Activated CD8-positive, alpha-beta memory T cell treated with anti-CD3 and anti-CD28 coated beads for 1 hour (primary cell): Measurements from ENCODE around the gene GRM5.

ENCODE experiments used
- DNase-seq, 2 donors: peaks; one replicate each; pipeline ENCODE4 v3.0.0-alpha.2; 2020; ENCODE audit warnings: low read depth in 1 of 2; ENCODE audit errors: extremely low read depth in 1 of 2

GRM5 gene

DNA sequence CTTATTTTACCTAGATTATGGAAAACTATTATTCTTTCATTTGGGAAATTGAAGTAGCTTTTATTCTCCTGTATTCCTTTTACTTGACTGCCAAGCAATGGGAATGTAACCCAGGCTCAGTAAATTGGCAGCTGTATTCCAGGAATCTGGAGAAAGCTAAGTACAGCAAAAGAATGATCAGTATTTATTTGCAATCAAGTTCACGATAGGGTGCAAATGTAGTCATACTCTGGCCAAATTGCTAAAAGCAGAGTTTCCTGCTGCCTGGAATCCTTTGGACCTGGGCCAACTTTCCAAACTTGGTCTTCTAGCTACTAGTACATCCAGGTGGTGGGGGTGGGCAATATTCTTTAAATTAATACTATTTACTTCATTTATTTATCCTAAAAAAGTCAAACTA lies 442.3 kb downstream of the GRM5 start:
- DNase-seq, result no peak

DNA sequence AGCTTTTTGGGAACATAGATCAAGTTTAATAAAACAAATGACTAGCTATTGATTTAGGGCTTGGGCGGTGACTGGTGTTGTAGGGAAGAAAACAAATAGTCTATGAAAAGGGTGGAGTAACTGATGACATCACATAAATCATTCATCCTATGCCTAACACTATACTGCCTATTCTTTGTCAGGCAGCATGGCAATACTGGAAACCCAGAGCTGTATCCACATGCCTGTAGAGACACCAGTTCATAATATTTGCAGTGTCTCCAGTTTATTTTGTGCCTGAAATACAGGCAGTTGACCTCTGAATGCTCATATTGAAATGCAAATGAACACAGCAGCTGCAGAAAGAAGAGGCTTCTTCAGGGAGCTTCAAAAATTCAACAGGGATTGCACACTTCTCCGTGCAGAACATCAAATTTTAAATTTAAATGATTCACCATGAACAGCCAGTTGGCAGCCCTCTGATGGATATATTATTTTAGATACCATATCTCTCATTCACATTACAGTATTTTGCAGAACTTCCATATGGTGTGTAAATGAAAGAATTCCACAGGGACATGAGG lies 445.1 kb downstream of the GRM5 start:
- DNase-seq, result no peak

DNA sequence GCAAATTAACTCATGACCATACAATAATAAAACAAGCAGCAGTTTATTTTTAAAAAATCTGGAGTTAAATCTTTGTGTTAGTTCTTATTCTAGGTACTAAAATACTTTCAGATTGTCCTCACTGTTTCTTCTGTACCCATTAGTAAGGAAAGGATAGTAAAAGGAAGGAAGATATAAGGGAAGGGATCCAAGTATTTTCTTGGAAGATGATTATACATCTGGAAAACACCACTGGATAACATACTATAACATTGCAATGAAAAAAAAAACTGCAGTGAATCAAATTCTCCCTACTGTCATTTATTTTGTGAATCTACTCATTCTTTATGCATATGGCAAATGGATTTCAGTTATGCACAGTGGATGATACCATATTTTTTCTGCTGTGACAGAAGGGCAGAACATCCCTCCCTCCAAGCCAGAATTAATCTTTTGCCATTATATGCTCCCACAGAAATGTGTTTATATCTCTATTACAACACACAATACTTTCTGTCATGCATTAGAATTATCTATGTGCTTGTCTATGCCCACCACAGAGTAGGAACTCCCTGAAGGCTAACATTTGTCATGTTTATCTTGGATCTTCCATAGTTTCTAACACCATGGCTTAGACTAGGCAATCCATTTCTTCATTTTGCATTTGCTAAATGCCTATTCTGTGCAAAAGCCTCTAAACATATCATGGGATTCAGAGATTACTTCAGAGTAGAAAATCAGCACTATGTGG lies 446.0 kb downstream of the GRM5 start:
- DNase-seq, result no peak

DNA sequence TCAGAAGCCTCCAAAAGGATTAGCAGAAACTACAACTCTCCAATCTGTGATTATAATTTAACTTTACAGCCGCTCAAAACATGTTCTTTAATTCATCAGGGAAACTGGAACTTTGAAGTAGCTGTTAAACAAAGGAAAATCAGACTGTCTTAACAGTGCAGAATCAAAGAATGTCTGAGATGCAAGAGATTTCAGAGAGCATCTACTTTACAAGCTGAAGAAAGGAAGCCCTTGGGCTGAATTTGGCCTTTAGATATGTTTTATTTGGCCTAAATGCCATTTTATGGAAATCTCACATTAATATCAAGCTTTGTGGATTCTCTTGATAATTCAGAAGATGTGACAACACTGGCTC lies 446.7 kb downstream of the GRM5 start:
- DNase-seq, result no peak

DNA sequence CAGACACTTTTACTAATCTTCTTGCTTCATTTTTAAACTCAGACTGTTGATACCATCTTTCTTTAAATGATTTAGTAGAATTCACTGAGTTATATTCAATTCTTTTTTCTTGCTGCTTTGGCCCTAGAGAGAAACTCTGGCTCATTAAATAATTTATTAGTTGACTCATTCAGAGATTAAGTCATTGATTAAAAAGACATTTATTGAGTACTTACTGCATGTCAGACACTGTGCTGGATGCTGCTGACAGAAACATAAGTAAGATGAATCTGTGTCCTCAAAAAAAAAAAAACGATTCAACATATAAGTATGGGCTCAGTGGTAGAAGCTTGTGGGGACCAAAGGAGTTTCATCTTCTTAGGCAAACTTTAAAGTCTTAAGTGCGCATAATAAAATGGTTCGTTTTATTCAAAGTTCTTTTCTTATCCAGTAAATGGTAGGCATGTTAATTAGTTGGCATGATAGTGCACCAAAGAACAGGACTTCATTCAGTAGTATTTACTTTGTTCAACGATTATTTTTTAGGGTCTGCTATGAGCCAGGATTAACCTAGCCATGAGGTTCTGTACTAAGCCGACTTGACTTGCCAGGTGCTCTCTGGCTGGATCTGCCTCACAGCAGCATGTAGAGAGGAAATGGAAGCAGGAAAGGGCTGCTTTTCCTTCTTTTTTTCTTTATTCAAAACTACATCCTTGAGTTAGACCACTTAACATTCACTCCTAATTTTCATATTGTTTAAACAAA lies 447.3 kb downstream of the GRM5 start:
- DNase-seq, result no peak

DNA sequence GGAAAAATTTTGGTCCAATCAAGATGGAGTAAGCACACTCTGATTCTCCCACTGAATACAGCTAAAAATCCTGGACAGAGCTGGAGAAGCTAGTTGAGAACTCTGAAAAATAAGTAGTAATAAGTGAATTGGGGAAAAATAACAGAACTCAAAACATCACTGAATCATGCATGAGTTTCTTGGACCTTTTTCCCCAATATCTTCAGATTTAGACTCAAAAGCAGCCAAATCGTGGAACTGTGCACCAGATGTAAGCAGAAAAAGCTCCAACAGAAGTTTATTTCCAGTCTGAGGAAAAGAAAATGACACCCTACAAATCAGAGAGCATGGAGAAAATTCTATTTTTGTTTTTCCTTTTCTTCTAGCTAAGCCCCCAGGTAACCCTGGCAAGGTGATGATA lies 448.6 kb downstream of the GRM5 start:
- DNase-seq, result no peak

DNA sequence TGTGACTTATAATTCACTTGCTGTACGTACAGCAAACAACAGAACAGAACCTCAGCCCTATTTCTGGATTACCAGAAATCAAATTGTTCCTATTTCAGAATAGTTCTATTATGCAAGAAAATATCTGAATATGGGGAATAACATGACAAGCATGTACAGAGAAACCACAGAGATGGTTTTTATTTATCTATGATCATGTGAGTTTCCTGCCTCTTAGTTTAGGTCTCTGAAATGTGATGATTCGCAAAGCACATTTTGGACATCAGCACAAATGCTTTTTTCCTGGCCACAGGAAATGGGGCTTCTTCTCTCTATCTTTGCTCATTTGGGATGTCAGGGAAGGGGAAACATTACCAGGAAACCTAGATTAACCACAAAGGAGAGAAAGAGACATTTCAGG lies 461.5 kb downstream of the GRM5 start:
- DNase-seq, result no peak

DNA sequence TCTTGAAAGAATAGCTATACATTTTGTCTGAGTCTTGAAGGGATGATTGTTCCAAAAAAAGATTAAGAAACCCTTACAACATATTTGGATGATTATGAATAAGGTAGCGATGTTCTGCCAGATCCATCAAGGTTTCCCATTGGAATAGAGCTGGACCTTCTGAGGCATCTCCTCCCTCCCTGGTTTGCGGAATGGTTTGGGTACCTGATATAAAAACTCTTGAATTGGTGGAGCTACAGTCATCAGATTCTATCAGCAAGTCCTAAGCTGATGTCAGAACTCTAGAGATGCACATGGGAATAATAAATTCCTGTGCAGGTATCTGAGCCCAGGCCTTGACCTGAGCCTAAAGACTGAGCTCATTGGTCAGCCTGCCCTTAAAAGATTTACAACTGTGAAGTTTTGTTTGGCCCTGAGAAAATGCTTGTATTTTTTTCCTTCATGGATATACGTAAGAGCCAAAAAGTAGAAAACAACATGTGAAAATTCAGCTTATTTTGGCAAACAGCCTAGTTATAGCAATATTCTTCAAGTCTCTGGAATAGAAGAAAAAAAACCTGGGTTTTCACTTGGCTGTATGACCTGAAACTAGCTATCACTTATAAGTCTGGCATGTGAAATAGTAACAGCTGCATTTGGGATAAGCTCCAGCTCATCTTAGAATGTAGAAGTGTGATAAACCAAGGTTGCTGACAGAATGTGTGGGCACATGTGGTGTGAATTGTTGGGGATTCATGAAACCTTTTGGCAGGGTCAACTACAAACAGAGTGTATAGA lies 462.5 kb downstream of the GRM5 start:
- no peak for DNase-seq

DNA sequence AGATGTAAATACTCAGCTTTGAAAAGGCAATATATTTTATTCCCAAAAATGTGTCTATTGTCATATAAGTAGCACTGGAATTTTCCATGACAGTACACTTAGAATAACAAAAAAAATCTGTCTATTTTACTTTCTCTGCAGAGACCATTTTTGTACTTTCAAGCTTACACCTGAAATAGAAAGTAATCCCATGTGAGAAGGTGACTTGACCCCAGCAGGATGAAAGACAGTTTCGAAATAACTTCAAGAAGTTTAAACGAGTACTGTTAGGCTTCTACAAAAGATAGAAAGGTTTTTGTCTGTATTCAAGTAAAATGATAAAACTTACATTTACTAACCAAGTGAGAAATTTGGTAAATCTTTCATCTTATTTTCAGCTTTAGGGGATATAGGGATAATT lies 468.4 kb downstream of the GRM5 start:
- no peak for DNase-seq

DNA sequence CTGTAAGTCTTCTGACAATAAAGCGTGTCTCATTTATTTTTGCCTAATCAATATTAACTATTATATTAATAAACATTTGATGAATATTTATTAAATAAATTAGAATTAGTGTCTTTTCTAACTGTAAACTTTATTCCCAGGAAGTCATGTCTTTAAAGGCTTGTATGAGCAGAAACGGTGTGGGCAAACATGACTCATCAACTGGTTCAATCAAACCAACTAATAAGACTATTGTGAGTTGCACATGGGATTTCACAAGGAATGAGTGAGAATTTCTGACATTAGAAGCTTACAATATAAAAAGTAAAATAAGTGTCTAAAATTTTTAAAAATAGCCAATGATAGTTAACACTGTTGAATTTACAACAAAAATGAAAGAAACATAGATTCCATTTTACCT lies 469.0 kb downstream of the GRM5 start:
- DNase-seq, result no peak

DNA sequence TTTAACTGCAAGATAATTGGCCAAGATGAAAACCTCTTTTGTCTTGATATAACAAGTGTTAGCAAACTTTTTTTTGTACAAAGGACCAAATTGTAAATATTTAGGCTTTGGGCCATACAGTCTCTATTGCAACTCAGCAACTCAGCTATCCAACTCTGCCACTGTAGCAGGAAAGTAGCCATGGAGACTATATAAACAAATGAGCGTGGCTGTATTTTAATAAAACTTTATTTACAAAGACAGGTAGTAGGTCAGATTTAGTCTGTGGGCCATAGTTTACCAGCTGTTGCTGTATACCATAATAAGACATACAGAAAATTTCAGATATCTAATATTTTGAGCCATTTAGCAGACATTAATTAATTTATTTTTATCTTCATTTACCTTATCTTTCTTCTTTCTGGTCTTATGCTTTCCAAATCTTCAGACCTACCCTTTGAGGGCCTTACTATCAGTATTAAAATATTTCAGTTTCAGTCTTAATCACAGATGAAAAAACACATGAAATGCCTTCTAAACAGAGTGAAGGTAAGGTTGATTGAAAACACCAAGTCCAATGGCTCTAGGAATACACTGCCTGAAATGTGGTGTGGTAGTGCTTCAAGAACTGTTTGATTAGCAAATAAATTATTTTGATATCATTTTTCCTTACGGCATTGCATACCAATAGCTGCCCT lies 471.4 kb downstream of the GRM5 start:
- no peak for DNase-seq

DNA sequence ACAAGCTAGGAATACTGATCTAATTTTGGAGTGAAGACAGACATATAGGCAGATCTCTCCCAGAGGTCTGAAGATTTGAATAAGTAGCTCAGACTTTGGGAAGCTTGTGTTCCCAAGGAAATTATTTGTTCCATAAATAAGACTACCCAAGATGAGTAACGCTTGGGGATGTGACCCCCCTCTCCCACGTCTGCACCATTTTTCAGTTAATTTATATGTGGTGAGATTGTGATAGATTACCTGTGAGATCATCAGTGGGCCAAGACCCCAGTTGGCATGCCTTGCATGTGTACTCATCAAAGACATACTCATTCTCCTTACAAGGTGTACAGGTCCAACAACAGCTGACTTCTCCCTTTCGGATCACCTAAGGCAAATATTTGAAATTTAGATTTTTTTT lies 475.4 kb downstream of the GRM5 start:
- no peak for DNase-seq

DNA sequence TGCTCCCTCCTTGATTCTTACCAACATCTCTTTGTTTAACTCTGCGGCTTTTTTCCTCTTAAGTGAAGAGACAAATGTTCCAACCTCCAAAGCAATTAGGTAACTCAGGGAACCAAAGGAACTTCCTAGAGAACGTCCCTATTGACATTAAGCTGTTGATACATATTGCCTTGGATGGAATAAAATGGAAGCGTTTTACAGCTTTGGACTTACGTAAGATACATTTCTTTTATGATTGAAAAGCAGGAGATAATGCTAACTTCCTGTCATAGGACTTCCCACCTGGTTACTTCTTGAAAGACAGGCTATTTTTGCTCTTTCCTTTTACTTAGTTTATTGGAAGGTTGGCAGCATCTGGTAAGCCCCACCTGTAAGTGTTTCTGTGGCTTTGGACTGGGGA lies 482.5 kb downstream of the GRM5 start:
- no peak for DNase-seq

DNA sequence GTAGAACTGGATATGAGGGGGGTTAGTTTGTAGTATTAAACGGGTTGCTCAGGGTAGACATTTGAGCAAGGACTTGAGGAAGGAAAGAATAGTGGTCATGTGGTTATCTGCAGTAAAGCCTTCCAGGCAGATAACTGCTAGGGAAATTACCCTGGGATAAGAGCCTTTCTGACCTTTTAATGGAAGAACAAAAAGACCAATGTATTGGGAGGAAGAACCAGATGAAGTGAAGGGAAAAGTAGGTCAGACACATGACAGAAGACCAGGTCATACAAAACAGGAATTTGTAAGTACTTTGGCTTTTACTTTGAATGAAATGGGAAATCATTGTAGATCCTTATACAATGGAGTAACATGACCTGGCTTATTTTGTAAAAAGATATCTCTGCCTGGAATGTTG lies 486.3 kb downstream of the GRM5 start:
- DNase-seq, result no peak

DNA sequence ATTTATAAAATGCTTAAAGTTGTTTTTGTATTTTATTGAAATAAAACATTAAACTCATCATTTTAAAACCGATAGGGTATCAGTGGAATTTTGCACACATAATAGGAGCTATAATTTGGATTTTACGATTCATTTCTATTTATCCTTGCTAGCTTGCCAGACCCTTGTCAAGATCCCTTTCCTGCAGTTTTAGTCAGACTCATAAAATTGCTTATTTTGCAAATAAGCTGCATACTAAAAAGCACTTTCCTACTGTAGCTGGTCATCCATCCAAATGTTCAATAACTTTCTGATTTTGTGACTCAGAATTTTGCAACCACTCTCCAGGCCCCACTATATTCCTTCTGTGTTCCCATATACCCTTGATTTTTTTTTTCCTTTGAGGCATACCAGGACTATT lies 489.0 kb downstream of the GRM5 start:
- no peak for DNase-seq

DNA sequence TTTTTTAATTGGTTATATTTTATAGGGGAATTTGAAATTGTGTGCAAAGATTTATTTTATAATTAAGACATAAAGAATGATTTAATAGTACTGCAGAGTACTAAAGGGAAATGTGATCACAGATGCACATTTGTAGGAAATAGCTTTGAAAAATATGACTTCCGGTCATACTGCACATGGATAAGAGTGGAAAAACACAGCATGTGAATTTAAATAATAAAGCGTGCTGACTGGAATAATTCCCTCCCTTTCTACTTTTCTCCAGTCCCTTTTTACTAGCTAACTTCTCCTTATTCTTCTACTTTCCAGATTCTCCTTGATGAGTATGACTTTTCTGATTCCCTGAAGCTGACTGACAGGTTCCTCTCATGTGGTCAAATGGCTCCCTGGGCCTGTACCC lies 489.9 kb downstream of the GRM5 start:
- no peak for DNase-seq

DNA sequence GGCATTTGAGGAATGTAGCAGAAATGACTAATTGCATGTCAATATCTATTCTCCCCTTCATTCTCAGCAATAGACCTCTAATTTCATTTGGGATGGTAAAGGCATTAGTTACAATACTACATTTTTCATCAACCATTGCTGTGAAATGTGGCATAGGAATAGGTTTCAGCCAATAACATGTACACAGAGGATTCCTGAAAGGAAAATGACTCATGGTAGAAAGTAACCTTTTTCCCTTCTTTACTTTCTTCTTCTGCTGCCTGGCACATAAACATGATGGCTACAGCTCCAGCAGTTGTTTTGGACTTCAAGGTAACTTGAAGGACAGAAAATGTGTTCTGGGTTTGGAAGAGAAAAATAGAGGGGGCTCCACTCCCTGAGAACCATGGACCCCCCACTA lies 496.4 kb downstream of the GRM5 start:
- no peak for DNase-seq

DNA sequence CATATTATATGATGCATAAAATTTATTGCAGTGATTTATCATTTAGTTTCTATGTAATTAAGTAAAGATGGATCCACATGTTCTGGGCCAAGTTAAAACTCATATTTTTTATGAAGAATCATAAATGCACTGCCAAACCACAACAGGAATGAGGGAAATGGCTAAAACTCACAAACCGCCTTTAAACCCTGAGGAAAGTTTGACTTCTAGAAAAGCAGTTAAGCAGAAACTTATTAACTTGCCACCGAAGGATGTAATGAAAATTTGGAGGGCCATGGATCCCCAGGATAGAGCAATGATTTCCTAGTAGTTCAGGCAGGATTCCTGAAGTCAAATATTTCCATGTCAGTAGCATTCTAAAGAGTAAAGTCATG lies 510.0 kb downstream of the GRM5 start:
- DNase-seq, result no peak

DNA sequence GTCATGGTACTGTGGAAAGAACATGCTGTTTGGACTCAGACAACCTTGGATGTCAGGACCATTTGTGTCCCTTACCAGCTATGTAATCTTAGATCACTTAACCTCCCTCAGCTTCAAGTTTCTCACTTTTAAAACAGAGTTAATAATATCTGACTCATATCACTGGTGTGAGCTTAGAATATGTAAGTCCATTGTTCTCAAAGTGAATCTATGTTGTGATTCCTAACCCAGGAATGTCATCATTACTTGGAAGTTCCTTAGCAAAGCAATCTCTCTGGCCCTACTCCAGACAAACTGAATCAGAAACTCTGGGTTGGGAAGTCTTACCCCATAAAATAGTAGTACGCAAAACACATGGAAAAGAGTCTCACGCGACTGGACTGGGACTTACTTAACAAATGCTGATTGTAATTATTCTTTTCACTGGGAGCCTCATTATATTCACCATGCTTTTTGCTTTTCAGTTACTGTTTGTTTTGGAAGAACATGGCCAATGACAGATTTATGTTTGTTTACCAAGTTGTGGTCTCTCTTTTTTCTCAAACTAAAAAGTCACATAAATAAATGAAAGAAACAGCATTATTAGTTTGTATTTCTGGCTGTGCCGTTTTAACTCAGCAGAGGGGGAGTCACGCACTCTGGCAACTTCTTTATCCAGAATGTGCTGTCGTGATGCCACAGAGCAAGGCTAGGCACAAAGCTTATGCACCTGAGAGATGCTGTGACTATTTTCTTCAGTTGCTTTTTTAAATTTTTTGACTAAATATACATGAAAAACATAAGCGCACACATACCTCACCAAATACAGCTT lies 510.6 kb downstream of the GRM5 start:
- DNase-seq, result no peak

DNA sequence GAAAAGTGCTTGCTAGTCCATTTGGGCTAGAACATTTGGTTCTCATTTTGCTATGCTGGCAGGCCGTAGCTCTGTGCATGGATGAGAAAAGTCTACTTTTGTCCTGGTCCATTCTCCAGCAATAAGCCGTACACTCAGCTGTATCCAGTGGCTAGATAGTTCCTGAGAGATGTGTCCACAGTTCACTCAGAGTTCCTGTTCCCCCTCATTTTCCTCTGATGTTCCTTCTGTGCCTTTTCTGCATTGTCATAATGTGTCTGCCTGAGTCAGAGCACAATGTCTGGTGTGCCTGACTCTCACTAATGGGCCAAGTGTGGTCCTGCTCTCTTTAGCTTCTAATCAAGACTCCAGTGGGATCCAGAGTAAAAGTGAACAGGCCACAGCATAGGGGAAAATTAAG lies 512.6 kb downstream of the GRM5 start:
- no peak for DNase-seq
